HG02623 (cell line): ENCODE results near the gene SCLY.

Source experiments
- ATAC-seq: cut with Tn5 transposase; IDR thresholded peaks from one replicate; pipeline ENCODE4 v1.9.1; 2021; ENCODE audit warnings: moderate library complexity; ENCODE audit not compliant: unreplicated experiment

The SCLY gene

GRCh38 chr2:238136820-238137537 lies 76.2 kb downstream of the SCLY start:
- ATAC-seq: no peak

- no peak for ATAC-seq
These were observed 77.1 kb downstream of the SCLY start for GRCh38 chr2:238137885-238138284.

- no peak for ATAC-seq
These were observed 77.8 kb downstream of the SCLY start, which contains the start of gene KLHL30 for GRCh38 chr2:238138331-238139195. KLHL30 (plus strand) TSS chr2:238138668; CDS start chr2:238140755, 2,087 bp downstream.

GRCh38 chr2:238139196-238140039 lies 78.6 kb downstream of the SCLY start:
- ATAC-seq: no peak

GRCh38 chr2:238140040-238140439 lies 79.2 kb downstream of the SCLY start:
- ATAC-seq: no peak

GRCh38 chr2:238140721-238141540 lies 80.1 kb downstream of the SCLY start:
- no peak for ATAC-seq

GRCh38 chr2:238141541-238142318 lies 80.9 kb downstream of the SCLY start:
- ATAC-seq: no peak

- no peak for ATAC-seq
These were observed 81.8 kb downstream of the SCLY start for GRCh38 chr2:238142382-238143205.

- ATAC-seq: no peak
These were observed 82.6 kb downstream of the SCLY start for GRCh38 chr2:238143239-238143951.

GRCh38 chr2:238144262-238144661 lies 83.5 kb downstream of the SCLY start:
- no peak for ATAC-seq

- ATAC-seq: no peak
These were observed 84.2 kb downstream of the SCLY start for GRCh38 chr2:238145046-238145445.

GRCh38 chr2:238145851-238146250 lies 85.0 kb downstream of the SCLY start:
- ATAC-seq: no peak

GRCh38 chr2:238146884-238147544 lies 86.2 kb downstream of the SCLY start:
- no peak for ATAC-seq

GRCh38 chr2:238148981-238149380 lies 88.2 kb downstream of the SCLY start:
- no peak for ATAC-seq
